ENCODE results near the gene RPH3AL. TPM values are rescaled to one million over a fixed set of nuclear protein-coding genes. Genes with fewer than 3 reads are reported as not detected.

RPH3AL gene
- total and polyA plus RNA-seq, 10 donors: 4.8 to 182 (median 49.1) TPM

- 63 to 83% (median 71%) methylated on average over 8 of the region's 8 CpGs for WGBS, 5 donors
Observed at GRCh38 chr17:261635-262034, 91.0 kb downstream of the RPH3AL start.

GRCh38 chr17:260944-261343, 91.7 kb downstream of the RPH3AL start:
- H3K27ac ChIP-seq: peak overlapping the region in 4 of 8 donors; percentile 33 to 63 (median 48)
- H3K36me3 ChIP-seq: peaks cover 0 to 20% (median 11%) of the 10 kb centered on the region in 6 donors
- 72 to 90% (median 79%) methylated on average over 3 to 4 of the region's 4 CpGs for WGBS, 5 donors
- DNase-seq: peak; percentile 16
- no peak overlapping the region for H3K4me3 ChIP-seq
- intact Hi-C loops (cut with DNase I; ENCODE audit: low total_unique reads): no loop called here
- H3K27me3 ChIP-seq (replicated peaks in 1 of 7): no peaks in the 10 kb centered on the region
- peaks cover 0 to 7% (median 0%) of the 10 kb centered on the region in 8 donors for H3K9me3 ChIP-seq
- H3K4me1 ChIP-seq: peaks cover 0 to 27% (median 3%) of the 10 kb centered on the region in 6 donors
- TF ChIP-seq POLR2AphosphoS5 (IDR thresholded peaks at IDR 0.05) (no peak), POLR2A (IDR thresholded peaks at IDR 0.05) (no peak), CTCF (IDR thresholded peaks at IDR 0.05 in 8 of 11, conservative IDR thresholded peaks at IDR 0.05 in 3 of 11) (no peak)

More at GRCh38 chr17:261635-262034, 91.0 kb downstream of the RPH3AL start:
- no peaks in the 10 kb centered on the region for H3K27me3 ChIP-seq (replicated peaks in 1 of 7)
- H3K4me1 ChIP-seq: peaks cover 0 to 27% (median 3%) of the 10 kb centered on the region in 6 donors
- peaks cover 0 to 20% (median 11%) of the 10 kb centered on the region in 6 donors for H3K36me3 ChIP-seq
- DNase-seq: peak; percentile 15
- peak in 1 of 3 donors; percentile 44 for TF ChIP-seq POLR2AphosphoS5 (IDR thresholded peaks at IDR 0.05)
- no peak for TF ChIP-seq POLR2A (IDR thresholded peaks at IDR 0.05)
- H3K27ac ChIP-seq: peak overlapping the region in 4 of 8 donors; percentile 33 to 63 (median 48)
- peaks cover 0 to 7% (median 0%) of the 10 kb centered on the region in 8 donors for H3K9me3 ChIP-seq
- H3K4me3 ChIP-seq: no peak overlapping the region
- intact Hi-C loops (cut with DNase I; ENCODE audit: low total_unique reads): no loop called here

GRCh38 chr17:260031-260791, 92.4 kb downstream of the RPH3AL start:
- no peak overlapping the region for H3K4me3 ChIP-seq
- H3K27ac ChIP-seq: no peak overlapping the region
- peak; percentile 50 for DNase-seq
- peaks cover 0 to 20% (median 11%) of the 10 kb centered on the region in 6 donors for H3K36me3 ChIP-seq
- WGBS, 5 donors: 73 to 81% (median 75%) methylated on average over 13 to 15 of the region's 15 CpGs
- TF ChIP-seq POLR2AphosphoS5 (IDR thresholded peaks at IDR 0.05): no peak
- no peak for TF ChIP-seq CTCF (IDR thresholded peaks at IDR 0.05 in 8 of 11, conservative IDR thresholded peaks at IDR 0.05 in 3 of 11)
- no peak for TF ChIP-seq POLR2A (IDR thresholded peaks at IDR 0.05)
- H3K9me3 ChIP-seq: peaks cover 0 to 7% (median 0%) of the 10 kb centered on the region in 8 donors
- intact Hi-C loops (cut with DNase I; ENCODE audit: low total_unique reads): no loop called here
- H3K4me1 ChIP-seq: peaks cover 0 to 27% (median 3%) of the 10 kb centered on the region in 6 donors
- H3K27me3 ChIP-seq (replicated peaks in 1 of 7): no peaks in the 10 kb centered on the region

- WGBS, 5 donors: 83 to 94% (median 86%) methylated on average over 18 to 22 of the region's 22 CpGs
- peak; percentile 48 for DNase-seq
- TF ChIP-seq CTCF (IDR thresholded peaks at IDR 0.05 in 8 of 11, conservative IDR thresholded peaks at IDR 0.05 in 3 of 11): no peak
- TF ChIP-seq POLR2AphosphoS5 (IDR thresholded peaks at IDR 0.05): no peak
- Histone ChIP-seq H3K4me1 (peaks cover 0 to 27% (median 3%) of the 10 kb centered on the region in 6 donors), H3K4me3 (no peak overlapping the region), H3K27me3 (replicated peaks in 1 of 7) (no peaks in the 10 kb centered on the region), H3K9me3 (peaks cover 0 to 7% (median 0%) of the 10 kb centered on the region in 8 donors), H3K36me3 (peaks cover 0 to 19% (median 11%) of the 10 kb centered on the region in 6 donors), H3K27ac (no peak overlapping the region)
- intact Hi-C loops (cut with DNase I; ENCODE audit: low total_unique reads): no loop called here
Observed at GRCh38 chr17:259341-259976, 93.1 kb downstream of the RPH3AL start.
